ENCODE measurements around the gene ASAP2. TPM values are rescaled to one million over a fixed set of nuclear protein-coding genes. Genes with fewer than 3 reads are reported as not detected.
"Not testable (repeated sequence)": the region's sequence is repeated elsewhere in the genome, so short reads cannot be mapped to it uniquely, and the experiment has no call there.

The ASAP2 gene
- polyA plus RNA-seq, 4 donors, result 50.7 to 60.8 (median 58.3) TPM

DNA sequence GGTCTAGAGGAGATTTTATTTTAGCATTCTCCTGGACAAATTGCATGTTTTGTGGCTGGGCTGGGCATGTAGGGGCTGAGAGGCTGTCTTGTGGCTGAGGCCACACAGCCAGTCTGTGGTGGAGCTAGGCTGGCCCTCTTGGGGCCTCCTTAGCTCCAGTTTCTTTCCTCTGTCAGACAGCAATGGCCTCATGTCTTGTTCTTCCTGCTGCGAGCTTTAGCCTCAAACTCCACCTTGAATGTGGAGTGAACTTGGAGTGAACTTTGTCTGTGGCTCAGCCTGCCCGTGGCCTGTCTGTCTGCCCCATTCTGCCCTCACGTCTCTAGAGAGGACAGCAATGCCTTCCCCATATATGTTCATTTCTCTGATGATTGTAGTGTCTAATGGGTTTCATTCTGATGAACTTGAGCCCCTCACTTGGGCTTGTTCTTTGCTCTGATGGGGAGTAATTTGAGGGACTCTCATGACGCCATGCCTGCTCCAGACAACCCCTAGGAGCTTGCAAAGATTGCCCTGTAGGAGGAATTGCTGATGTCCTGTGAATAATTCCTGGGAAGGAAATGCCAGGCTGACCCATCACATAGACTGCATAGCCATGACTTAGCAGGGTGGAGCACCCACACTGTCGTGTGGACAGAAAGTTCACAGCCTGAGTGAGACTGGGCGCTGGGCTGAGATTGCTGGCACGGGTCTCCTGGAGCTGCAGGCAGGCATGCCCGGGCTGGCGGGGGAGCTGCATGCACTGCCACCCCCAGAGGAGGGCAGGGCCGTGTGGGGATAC lies 42.6 kb downstream of the ASAP2 start:
- no peak for DNase-seq (ENCODE audit: low read depth in 4 of 4, low spot score in 2 of 4)

DNA sequence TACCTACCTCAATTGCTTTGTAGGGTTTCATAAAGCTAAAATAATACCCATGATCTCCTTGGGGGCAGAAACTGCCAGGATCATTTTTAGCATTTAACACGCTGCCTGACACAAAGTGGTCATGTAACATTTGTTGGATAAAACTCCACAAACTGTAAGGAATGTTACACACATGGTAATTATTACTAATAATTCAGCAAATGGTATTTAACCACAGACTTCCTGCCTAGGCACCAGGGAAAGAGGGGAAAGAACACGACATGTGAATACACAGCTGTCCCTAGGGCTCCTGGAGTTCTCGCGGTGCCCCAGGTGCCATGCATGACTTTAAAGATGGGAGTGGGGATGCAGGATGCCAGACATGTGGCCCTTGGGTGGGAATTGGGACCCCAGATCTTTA lies 43.5 kb downstream of the ASAP2 start:
- no peak for DNase-seq (ENCODE audit: low read depth in 4 of 4, low spot score in 2 of 4)

DNA sequence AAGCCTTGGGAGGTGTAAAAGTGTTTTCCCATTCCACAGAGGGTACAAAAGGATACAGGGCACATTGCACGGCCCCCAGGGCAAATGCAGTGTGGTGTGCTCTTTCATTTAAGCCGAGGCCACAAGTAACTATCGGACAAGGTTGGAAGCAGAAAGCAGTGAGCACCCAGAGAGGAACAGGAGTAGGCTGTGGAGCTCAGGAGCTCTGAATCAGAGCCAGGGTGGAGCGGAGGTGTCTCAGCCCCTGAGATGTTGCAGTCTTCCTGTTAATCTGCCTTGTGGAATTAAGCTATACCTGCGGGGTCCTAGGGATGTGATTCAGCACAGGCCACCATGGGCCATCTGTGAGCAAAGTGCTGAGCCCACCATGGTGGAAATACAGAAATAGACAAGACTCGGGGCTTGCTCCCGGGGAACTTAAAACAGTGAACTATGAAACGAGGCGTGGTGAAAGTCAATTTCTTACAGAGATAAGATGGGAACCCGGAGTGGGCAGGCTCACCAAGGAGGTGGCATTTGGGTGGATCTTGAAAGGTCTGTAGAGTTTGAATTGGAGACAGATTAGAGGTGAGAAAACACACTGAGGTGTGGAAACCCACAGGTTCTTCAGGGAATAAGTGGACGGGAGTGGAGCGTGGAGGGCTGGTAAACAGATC lies 44.0 kb downstream of the ASAP2 start:
- no peak for DNase-seq (ENCODE audit: low read depth in 4 of 4, low spot score in 2 of 4)

DNA sequence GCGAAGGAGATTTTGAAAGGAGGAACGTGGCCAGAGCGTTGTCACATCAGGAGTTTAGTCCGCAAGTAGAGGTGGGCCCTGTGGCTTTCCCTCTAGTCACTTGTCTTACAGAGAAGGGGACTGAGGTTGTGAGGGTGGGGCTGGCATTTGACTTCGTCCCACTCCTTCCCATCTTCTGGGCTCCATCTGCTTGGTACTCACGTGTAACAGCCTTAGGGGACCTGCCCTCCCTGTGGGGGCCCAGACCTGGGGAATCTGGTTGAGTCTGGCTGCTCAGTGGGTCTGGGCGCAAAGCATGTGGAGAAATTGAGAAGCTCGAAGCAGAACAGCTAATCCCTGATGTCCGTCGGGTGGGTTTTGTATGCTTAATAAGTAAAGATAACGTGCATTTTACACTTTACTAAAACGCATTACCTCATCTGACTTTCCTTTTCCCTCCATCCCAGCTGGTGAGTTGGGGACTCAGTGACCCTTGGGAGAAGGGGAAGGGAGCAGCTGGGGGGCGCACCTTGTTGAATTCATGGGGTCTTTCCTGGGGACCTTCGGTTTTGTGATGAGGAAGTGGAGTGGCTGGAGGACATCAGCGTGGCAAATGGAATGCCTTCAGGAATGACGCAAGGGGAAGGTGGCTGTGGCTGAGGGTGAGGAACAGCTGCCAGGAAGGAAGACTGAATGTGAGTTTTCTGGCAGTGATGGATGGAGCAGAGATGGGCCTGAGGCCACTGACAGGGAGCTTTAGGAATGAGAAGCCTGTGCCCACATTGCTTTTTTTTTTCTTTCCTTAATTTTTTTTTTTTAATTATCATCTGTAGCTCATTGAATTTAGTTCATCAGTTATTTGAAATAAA lies 44.8 kb downstream of the ASAP2 start:
- DNase-seq (ENCODE audit: low read depth in 4 of 4, low spot score in 2 of 4), result no peak

DNA sequence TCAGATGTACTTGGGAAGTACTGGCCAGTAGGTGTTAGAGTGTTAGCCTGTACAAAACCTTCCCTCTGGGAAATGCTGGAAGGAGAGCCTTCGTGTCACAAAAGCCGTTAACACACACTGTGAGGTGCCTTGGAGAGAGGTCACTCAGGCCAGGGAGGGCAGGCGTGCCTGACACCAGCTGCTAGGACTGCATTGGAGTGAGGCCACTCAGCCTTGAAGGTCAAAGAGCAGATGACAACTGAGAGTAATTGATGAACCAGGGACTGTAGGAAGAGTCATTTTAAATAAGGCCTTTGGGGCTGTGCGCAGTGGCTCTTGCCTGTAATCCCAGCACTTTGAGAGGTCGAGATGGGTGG lies 45.4 kb downstream of the ASAP2 start:
- DNase-seq (ENCODE audit: low read depth in 4 of 4, low spot score in 2 of 4), result no peak

DNA sequence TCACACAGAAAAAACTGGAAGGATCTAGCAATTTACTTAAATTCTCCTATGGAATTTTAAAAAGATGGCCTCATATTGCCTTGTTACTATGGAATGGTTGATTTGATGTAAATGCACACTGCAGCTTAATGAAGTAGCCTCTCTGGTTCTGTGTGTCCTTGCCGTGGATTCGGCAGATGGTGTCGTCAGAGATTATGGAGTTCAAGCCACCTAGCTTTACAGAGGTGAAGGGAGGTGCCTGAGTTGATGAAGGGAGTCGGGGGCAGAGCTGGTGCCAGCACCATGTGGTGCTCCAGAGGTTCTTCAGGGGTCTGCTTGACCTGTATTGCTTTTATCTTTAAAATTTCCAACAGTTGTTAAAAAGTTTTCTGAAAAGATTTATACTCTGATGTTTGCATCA lies 48.8 kb downstream of the ASAP2 start:
- no peak for DNase-seq (ENCODE audit: low read depth in 4 of 4, low spot score in 2 of 4)

DNA sequence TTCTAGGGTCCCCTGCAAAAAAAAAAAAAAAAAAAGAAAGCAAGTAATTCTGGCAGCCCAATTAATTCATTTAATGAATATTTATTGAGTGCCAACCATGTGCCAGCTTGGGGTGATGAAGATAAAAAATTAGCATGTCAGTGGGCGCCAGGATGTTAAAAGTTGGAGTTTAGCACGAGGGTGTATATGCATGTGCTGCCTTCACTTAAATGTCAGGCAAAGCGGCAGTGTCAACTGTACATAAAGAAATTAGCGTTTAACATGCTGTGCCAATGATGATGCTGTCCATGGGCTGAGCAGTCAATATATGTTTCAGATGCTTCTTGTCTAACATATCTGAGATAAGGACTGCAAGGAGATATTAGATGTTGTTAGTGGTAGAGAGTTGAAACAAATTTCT lies 49.5 kb downstream of the ASAP2 start:
- no peak for DNase-seq (ENCODE audit: low read depth in 4 of 4, low spot score in 2 of 4)

DNA sequence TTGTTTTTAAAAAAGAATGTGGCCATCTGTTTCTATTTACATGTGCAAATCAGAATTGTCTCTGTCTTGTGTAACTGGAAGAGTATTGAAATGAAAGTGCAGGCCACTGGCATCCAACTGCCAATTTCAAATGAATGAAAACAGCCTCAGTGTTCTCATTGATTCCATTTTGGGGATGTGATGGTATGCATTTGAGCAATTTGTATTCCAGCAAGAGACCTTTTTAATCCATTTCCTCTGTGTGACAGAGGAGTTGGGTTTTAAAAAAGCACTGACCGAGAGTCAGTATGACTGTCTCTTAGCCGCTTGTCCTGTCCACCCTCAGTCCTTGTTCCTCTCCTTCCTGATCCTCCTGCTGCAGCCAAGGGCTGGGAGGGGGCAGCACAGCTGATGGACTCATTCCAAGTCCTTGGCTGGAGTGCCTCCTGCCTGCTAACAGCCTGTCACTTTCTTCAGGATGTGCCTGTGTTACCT lies 50.0 kb downstream of the ASAP2 start:
- DNase-seq (ENCODE audit: low read depth in 4 of 4, low spot score in 2 of 4), result no peak

DNA sequence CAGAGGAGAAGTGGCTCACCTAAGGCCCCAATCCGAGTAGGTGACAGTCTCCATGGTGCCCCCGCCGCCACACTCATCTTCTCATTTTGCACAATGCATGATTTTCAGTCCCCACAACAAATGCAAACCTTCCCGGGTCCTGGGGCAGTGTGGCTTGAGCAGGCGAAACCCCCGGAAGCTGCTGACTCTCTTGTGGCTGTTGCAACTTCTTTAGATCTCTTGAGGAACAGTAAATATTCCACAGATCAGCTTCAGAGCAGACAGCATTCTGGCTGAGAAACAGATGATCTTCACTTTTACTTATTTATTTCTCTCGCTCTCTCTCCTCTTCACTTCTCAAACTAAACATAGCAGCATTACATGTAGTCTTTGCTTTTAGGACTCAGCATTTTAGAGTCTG lies 51.9 kb downstream of the ASAP2 start:
- no peak for DNase-seq (ENCODE audit: low read depth in 4 of 4, low spot score in 2 of 4)

DNA sequence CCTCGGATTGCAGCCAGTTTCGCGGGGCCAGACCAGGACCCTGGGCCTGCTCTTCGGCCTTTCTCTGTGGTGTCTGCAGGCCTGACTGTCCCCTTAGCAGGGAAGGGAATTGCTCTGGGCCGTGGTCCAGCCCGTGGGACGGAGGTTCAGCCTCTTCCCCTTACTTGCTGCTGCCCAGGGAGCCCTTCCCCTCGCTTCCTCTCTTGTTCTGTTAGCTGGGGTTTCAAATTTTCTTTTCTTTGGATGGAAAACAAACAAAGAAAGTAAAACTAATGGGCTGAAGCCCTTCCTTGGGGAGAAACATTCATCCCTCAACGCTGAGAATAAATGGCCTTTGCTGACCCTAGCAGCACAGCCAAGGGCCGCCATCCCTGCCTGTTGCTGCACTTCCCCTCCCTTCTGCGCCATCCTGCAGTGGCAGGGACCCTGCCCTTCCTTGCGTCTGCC lies 52.4 kb downstream of the ASAP2 start:
- DNase-seq (ENCODE audit: low read depth in 4 of 4, low spot score in 2 of 4), result no peak

DNA sequence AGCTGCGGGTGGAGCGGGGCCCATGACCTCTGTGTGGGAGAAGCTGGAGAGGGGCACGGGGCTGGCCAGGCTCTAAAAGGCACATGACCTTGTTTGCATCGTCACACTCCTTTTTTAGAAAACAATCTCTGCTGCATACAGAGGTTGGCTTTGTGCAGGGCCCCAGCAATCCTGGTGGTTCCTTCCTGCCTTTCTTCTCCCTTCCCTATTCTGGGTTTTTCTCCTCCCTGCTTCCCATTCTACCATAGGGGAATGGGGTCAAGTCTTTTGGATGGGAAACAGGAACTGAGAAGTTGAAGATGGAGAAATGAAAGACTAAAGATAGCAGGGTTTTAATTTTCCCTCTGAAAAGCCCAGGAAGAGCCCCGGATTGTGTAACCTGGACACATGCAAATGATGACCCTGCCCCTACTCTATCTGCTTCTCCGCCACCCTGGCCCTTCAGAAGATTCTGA lies 53.9 kb downstream of the ASAP2 start:
- no peak for DNase-seq (ENCODE audit: low read depth in 4 of 4, low spot score in 2 of 4)

DNA sequence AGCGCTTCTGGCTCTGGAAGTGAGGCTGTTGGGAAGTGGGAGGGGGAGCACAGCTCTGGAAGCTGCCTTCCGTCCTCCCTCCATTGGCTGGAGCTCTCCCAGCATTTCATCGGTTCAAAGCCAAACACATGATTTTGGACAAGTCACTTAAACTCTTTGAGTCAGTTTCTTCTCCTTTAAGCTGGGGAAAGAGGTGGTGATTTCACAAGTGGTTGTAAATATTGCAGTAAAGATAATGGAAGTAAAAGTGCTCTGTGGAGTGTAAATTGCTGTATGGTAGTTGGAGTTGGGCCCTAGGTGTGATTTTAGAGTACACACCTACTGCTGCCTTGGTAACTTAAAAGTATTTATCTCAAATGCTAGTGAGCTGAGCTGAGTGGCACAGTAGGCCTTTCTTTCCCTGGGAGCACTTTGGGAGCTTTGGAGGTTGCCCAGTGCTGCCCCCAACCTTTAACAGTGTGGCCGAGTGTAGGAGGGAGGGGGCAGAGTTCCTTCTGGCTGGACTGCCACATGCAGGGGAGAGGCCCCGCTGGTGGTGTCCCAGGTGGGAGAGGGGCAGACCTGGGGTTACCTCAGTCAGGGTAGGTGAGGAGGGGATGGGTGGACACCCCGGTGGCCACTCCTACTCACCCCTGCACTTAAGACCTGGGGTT lies 54.7 kb downstream of the ASAP2 start:
- no peak for DNase-seq (ENCODE audit: low read depth in 4 of 4, low spot score in 2 of 4)

DNA sequence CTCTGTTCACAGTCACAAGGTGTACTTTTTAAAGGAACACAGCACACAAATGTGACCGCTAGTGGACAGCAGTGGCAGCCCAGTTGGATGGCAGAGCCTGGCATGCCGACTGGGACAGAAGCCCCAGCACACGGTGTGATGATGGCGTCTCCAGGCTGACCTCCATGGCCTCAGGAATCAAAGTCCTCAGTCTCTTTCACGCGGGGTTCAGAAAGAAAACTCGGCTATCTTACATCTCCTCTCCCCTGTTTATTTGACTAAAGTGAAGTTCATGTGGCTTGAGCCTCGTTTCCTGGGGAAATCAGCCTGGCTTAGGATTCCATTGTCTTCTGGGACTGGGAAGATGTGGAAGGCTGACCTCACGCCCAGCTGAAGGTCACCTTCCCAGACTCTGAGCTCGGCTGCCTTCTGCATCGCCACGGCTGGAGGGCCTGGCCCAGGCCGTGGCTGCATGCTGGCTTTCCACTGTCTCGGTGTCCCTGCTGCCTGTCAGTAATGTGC lies 56.1 kb downstream of the ASAP2 start:
- DNase-seq (ENCODE audit: low read depth in 4 of 4, low spot score in 2 of 4), result no peak

DNA sequence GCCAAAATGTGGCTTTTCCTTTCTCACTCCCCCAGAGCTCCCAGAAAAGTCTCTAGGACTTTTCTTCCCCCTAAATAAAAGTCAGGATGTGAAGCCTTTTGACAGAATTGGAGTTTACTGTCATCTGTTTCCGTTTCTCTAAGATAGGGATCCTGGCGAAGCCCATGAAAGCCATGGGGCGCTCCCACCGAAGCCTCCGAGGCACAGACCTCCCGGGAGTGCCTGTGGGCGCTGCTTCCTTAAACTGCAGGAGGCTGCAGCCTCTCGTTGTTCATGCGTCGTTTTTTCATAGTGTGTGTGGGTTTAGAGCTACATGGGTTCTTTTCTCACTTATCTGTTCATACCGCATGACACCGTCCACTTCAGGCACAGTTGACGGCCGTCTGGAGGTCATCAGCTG lies 56.8 kb downstream of the ASAP2 start:
- no peak for DNase-seq (ENCODE audit: low read depth in 4 of 4, low spot score in 2 of 4)

DNA sequence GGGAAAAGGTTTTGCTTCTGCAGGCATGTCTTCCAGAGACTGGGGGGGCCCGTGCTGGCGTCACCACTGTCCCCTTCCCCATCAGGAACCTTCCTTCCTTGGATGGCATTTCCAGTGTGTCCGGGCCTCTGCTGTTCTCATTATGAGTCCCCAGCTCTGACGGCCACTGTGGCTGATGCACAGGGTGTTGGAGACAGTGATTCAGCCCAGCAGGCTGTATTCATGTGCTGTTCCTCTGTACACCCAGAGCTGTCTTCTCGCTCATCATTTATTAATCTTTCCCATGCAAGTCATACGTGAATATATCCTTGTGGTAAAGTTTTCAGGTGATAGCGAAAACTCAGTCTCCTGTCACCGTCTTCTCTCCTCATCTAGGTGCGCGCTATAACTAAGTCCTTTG lies 57.7 kb downstream of the ASAP2 start:
- no peak for DNase-seq (ENCODE audit: low read depth in 4 of 4, low spot score in 2 of 4)

DNA sequence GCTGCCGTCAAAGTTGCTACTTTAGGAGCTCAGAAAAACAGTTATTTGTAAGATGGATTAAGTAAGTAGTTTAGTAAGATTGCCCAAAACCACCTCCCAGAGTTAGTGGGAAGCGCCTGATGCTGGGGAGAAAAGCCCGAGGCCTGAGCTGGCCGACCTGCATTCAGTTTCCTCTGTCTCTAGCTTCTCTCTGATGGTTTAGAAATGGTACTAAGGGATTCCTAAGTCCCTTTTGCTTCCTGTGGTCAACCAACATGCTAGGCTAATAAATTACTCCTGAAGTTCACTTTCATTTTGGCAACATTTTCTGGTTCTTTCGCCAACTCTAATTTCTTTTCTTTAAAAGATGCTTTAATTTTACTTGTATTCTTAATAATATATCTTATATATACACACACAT lies 60.1 kb downstream of the ASAP2 start:
- no peak for DNase-seq (ENCODE audit: low read depth in 4 of 4, low spot score in 2 of 4)

DNA sequence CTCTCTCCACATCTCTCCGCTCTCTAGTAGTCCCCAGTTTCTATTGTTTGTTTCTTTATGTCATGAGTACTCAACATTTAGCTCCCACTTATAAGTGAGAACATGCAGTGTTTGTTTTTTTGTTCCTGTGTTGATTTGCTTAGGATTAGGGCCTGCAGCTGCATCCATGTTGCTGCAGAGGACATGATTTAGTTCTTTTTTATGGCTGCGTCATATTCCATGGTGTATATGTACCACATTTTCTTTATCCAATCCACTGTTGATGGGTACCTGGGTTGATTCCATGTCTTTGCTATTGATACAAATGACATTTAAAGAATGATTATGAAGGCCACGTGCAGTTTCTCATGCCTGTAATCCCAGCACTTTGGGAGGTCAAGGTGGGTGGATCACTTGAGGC lies 60.7 kb downstream of the ASAP2 start:
- DNase-seq (ENCODE audit: low read depth in 4 of 4, low spot score in 2 of 4), result not testable (repeated sequence)

DNA sequence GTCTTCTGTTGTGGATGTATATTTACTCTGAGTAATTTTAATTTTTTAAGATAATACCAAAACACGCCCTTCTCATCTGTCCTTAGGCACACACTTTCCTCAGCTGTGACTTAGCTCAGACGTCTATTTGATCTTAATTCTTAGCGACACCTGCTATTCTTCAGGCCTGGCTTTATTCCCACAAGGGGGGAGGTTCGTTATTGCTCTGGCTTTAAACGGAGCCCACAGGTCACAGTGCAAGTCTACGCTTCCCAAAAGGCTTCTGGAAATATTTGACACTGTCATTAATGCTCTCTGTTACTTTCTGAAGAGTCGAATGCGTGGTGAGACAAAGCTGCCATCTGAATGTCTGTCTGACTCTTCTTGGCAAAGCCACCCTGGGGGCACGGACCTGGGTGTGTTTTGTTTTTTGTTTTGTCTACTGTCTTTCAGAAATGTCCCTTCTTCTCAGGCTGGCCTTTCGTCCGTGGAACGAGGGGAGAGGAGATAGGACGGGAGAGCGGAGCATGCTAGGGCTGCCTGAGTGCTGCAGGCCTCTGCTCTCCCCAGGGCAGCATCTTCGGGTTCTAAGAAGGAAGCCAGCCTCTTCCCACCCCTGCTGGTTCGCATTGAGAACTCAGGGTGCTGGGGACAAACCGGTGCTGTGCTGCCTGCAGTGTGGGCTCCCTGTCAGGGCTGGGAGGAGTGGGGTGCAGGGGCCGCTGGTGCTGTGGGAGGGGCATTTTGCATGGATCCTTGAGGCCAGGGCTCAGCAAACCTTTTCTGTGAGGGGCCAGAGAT lies 61.9 kb downstream of the ASAP2 start:
- DNase-seq (ENCODE audit: low read depth in 4 of 4, low spot score in 2 of 4), result no peak

DNA sequence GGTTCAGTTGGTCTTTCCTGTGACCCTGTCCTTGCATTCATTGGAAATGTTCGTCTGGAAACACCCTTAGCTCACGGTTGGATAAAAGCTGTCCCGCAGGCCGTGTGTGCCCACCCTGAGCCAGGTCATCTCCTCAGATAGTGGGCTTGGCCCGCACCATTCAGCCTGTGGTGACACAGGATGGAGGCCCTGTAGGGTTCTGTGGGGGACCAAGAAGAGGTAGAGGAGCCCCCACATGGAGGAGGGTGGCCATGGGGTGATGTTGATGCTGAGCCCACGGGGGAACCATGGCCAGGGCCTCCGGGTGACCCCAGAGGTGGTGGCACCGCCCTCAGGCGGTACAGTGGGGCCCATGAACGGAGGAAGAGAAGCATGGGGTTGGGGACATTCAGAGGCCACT lies 62.7 kb downstream of the ASAP2 start:
- DNase-seq (ENCODE audit: low read depth in 4 of 4, low spot score in 2 of 4), result no peak
